ENCODE measurements around the gene APOC4.
A peak's percentile ranks its signal among the peaks of the same experiment; 100 is the strongest.
"Not testable (repeated sequence)": the region's sequence is repeated elsewhere in the genome, so short reads cannot be mapped to it uniquely, and the experiment has no call there.

APOC4 gene

DNA sequence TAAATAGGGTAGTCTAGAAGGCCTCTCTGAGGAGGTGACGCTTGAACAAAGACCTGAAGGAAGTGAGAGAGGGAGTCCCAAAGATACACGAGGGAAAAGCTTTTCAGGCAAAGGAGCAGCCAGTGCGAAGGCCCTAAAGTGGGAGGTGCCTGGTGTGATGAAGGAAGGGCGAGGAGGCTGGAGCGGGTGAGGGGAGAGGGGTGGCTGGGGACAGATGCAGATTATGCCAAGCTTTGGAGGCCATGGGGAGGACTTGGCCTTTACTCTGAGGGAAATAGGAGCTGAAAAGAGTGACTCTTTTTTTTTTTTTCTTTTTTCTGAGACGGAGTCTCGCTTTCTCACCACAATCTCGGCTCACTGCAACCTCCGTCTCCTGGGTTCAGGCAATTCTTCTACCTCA, 16.1 kb downstream of the APOC4 start:
- no peak for DNase-seq (ENCODE audit: low read depth in 3 of 3)

DNA sequence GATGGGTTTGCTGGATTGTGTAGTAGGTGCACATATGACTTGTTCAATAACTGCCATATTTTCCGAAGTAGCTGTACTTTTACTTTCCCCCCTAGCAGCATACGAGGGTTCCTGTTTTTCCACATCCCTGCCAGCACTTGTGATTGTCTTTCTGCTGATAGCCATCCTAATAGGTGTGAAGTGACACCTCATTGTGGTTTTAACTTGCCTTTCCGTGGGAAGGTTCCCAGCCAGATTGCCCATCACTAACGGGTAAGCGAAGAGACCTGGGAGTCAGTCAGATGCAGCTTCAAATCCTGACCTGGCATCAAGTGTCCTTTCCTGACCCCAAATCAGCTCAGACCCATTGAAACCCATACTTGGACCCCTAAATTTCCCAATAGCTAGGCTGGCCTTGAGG, 17.7 kb downstream of the APOC4 start:
- DNase-seq (ENCODE audit: low read depth in 3 of 3), result no peak

DNA sequence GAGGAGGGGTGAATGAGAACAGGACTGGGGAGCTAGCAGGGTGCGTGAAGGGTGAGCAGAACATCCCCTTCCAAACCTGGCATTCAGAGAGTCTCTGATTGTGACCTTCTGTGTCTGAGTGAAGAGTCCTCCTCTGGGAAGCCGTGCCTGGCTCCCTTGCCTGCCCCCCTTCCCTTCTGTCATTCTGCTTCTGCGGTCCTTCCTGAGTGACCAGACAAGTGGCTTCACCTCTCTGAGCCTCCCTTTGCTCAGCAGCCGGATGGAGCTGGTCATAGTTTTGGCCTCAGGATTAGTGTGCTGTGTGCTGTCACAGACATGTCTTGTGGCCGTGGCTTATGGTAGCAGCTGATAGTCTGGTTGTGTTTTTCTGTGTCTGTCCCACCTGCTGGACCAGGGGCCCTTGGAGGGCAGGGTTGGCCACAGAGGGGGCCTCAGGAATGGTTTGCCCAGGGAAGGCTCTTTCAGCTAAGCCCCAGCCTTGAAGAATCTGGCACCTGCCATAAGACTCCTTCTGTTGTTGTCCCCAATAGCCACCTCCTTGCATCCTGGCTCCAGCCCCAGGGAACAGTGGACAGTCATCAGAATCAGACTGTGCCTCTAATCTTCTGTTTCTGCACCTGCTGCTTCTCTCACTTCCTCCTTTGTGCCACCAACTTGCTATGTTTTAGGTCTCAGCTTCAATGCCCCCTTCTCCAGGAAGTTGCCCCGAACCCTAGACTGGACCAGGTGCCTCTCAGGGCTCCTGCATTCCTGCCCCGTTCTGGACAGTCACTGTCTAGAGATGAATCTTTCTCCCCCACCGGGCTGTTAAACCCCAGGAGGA, 19.1 kb downstream of the APOC4 start:
- no peak for DNase-seq (ENCODE audit: low read depth in 3 of 3)

DNA sequence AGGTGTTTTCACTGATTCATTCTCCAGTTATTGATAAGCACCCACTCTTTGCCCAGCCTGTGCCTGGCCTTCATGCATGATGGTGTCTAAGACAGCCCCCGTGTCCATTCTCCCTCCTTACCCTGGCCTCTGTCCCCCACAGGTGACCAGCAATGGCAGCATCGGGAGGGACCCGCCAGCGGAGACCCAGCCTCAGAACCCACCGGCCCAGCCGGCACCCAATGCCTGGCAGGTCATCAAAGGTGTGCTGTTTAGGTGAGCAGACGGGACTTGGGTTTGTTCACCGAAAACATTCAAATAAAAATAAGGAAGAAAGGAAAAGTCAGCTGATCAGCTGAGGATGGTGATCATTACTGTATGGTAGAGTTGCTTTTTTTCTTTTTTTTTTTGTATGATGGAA, 19.8 kb downstream of the APOC4 start:
- DNase-seq (ENCODE audit: low read depth in 3 of 3), result no peak

DNA sequence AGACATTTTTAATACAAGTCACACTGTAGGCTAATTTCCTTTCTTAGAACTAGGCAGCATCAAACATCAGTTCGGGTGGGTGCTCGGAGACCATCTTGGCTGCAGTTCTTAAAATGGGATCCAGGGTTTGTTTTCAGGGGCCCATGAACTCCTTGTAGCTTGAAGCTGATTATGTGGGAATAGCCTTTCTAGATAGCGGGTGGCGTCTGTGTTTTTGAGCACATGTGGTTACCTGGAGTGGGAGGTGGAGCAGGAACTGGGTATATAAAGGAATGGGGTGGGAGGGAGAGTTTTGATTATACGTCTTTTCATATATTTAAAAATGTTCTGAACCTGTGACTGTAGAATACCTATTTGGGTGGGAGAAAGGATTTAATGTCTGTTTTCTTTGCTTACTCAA, 26.1 kb downstream of the APOC4 start:
- DNase-seq (ENCODE audit: low read depth in 3 of 3), result no peak

DNA sequence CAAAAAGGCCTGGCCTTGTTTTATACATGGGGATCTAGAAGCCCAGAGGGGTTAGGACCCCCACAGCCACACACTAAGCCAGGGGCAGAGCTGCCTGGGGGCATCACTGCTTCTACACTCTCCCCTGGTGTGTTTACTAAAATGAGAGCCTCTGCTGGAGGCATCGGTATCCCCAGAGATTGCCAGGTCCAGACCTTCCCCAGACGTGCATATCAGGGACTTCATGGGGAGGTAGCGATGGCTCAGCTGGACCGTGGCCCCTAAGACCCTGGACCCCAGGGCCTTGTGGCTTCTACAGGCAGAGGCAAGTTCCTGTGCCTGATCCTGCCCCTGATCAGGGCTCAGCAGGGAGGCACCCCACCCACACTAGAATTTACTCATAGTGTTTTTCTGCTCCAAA, 26.6 kb downstream of the APOC4 start:
- no peak for DNase-seq (ENCODE audit: low read depth in 3 of 3)

DNA sequence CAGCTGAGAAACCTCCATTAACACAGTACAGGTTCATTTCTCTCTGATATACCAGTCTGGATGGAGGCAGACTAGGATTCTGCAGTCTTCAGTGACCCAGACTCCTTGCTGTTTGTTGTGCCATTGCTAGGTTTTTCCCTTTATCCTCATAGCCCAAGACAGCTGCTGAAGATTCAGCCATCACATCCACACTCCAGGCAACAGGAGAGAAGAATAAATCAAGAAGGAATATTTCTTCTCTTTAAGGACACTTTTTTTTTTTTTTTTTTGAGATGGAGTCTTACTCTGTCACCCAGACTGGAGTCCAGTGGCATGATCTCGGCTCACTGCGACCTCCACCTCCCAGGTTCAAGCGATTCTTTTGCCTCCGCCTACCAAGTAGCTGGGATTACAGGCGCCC, 27.4 kb downstream of the APOC4 start:
- no peak for DNase-seq (ENCODE audit: low read depth in 3 of 3)

DNA sequence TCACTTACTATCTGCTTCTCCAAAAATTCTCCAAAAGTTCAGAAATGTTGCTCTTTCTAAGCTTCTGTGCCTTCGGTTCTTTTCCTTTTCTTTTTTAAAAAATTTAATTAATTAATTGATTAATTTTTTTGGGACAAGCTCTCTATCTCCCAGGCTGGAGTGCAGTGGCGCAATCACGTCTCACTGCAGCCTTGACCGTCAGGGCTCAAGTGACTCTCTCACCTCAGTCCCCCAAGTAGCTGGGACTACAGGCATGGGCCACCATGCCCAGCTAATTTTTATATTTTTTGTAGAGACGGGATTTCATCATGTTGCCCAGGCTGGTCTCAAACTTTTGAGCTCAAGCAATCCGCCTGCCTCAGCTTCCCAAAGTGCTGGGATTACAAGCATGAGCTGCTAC, 29.4 kb downstream of the APOC4 start:
- not testable (repeated sequence) for DNase-seq (ENCODE audit: low read depth in 3 of 3)

DNA sequence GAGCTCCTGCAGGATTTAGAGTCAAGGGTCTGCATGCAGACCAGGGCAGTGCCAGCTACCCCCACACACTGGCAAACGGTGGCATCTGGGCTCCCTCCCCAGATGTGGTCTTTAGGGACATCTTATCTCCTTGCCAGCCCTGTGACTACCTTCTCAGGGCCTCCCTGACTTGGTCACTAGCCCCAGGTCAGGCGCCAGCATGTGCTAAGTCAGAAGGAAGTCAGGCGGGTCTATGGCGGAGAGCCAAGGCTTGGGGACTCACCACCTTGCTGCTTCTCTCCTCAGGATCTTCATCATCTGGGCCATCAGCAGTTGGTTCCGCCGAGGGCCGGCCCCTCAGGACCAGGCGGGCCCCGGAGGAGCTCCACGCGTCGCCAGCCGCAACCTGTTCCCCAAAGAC, 30.8 kb downstream of the APOC4 start:
- DNase-seq (ENCODE audit: low read depth in 3 of 3), result no peak

DNA sequence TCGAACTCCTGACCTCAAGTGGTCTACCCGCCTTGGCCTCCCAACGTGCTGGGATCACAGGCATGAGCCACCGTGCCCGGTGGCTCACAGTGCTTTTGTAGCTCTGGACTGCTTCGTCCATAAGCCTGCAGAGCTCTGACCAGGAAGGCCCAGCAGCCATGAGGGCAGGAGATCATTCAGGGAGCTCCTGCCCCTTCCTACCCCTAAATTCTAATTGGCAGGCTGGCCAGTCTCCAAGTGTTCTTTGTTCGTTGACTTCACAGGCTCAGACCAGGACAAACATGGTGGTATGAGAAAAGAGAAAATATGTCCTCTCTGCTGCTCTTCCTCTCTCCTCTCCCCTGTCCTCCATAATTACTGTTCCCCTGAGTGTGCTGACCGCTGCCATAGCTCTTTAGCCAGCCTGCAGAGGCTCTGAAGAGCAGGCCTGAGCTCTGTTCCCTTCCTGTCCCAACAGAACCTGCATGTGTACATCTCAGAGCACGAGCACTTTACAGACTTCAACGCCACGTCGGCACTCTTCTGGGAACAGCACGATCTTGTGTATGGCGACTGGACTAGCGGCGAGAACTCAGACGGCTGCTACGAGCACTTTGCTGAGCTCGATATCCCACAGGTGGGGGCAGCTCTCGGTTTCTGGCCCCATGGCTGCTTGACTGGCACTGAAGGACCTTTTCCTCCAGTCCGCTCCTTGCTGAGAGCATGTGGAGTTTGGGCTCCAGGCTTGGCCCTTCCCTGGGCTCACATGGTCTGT, 32.1 kb downstream of the APOC4 start:
- DNase-seq (ENCODE audit: low read depth in 3 of 3), result no peak

DNA sequence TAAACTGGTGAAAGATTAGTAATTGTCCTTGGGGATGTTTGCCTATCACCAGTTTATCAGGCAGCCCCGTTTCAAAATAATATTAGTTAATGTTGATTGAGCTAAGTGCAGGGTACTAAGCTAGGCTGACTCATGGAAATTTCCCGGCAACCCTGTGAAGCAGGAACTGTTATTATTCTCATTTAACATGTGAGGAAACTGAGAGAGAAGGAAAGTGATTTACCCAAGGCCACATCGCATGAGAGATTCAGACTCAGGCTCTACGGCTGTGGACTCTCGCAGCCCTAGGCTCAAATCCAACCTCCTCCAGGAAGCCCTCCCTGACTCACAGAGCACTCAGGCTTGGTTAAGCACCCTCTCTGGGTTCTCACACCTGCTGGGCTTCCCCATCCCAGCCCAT, 32.8 kb downstream of the APOC4 start:
- no peak for DNase-seq (ENCODE audit: low read depth in 3 of 3)

DNA sequence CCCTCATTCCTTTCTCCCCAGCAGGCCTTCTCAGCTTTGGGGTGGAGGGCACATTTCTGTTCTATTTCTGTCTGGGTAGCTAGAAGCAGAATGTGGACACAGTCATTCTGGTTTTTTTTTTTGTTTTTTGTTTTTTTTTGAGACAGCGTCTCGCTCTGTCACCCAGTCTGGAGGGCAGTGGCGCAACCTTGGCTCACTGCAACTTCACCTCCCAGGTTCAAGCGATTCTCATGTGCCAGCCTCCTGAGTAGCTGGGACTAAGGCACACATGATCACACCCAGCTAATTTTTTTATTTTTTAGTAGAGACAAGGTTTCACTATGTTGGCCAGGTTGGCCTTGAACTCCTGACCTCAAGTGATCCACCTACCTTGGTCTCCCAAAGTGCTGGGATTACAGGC, 33.4 kb downstream of the APOC4 start:
- no peak for DNase-seq (ENCODE audit: low read depth in 3 of 3)

DNA sequence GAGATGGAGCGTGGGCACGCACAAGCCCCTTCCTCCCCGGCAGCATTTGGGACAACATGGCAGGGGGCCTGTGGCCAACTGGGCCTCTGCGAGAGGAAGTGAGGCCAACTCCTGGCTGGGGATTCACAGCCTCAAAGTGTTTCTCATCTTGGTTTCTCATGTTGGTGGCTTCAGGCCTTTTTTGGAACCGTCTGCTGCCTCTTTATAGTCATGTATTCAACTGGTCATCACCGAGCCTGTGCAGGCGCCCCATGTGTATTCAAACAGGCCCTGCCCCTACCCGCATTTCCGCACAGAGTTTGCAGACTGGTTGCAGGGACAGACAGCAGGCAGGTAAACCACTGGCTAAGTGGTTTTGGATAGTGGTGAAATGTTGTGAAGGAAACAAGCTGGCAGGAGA, 42.0 kb downstream of the APOC4 start:
- DNase-seq (ENCODE audit: low read depth in 3 of 3), result no peak

DNA sequence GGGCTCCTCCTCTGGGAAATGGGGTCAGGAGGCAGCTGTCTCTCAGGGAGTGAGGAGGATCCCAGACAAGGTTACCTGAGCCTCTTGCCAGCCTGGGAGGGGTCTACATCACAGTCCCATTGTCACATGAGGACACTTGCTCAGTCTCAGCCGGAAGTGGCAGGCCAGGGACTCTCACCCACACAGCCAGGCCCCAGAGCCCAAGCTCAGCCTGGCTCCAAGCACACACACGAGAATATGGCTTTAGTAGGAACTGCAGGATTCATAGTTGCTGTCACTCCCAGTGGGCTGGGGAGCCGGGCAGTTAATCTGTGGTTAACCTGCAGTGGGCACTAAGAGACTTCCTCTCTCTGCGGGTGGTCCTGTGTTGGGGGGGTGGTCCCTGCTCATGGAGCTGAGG, 43.4 kb downstream of the APOC4 start:
- no peak for DNase-seq (ENCODE audit: low read depth in 3 of 3)

DNA sequence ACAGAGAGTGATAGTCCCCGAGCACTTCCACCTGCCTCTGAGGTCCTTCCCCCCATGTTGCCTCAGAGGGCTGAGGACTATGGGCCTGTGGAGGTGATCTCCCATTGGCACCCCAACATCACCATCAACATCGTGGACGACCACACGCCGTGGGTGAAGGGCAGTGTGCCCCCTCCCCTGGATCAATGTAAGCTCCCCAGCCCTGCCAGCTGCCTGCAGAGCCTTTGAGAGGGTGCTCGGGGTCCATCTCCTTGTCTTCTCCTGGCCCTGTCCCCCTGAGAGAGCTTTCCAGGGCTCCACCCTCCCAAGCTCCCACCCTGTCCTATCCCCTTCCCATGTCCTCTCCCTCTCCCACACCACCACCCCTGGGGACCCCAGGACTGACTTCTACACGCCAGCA, 44.4 kb downstream of the APOC4 start:
- no peak for DNase-seq (ENCODE audit: low read depth in 3 of 3)

DNA sequence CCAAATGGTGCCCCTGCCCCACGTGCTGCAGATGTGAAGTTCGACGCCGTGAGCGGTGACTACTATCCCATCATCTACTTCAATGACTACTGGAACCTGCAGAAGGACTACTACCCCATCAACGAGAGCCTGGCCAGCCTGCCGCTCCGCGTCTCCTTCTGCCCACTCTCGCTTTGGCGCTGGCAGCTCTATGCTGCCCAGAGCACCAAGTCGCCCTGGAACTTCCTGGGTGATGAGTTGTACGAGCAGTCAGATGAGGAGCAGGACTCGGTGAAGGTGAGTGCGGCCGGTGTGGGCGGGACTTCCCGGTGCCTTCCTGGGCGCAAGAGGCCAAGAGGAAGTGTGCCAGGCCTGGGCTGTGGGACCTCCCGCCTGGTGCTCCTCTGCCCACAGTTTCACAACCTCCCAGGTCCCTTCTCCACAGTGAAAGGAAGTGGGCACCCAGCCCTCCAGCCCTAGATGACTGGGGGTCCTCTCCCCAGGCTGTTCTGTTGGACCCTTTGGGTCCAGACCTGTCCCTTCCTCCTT, 45.2 kb downstream of the APOC4 start:
- no peak for DNase-seq (ENCODE audit: low read depth in 3 of 3)

DNA sequence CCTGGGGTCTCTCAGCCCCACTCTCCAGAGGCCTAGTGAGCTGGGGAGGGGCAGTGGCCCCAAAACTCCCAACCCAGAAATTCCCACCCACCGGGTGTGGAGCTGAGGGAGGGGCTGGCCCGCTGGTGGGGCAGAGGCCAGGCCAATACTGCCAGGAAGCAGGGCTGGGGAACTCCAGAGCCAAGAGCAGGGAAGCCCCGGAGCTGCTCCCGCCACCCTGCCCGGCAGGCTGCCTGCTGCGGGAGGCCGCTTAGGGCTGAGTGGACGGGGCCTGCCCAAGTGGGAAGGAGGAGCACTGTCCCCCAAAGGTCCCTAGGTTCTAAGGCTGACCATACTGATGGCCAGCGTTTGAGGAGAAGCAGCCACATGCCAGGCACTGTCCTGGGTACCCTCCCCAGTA, 46.2 kb downstream of the APOC4 start:
- DNase-seq (ENCODE audit: low read depth in 3 of 3), result no peak

DNA sequence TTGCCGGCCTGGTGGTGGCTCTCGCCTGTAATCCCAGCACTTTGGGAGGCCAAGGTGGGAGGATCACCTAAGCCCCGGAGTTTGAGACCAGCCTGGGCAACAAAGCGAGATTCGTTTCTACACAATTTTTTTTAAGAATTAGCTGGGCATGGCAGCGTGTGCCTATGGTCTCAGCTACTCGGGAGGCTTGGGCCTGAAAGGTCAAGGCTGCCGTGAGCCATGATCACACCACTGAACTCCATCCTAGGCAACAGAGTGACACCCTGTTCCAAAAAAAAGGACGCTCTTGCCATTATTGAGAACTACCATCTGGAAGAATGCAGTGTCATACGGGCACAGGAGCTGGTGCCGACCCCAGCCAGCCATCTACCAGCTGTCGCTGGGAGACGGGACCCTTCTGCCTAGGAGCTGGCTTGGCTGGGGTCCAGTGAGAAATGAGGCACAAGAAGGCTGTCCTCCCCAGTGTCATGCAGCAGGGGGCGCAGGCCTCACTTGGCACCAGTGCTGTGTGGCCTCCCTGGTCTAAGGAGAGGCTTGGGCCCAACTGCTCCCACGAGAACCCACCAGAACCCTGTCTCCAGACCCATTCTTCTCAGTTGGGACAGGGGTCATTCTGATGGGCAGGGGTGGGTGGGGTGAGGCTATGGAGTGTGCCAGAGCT, 47.0 kb downstream of the APOC4 start:
- peak; percentile 31 to 58 (median 54) for DNase-seq (ENCODE audit: low read depth in 3 of 3)

DNA sequence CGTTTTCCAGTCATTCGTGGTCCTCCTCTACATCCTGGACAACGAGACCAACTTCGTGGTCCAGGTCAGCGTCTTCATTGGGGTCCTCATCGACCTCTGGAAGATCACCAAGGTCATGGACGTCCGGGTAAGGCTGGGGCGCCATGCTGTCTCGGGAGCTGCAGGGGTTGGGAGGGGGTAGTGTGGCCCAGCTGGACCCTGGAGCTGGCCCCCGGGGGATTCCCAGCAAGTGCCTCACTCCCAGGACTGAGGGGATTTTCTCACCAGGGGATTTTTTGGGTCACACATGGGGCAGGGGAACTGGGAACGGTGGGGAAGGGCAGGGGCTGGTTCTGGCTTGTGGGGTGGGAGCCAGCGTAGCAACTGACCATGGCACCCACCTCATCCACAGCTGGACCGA, 48.4 kb downstream of the APOC4 start:
- DNase-seq (ENCODE audit: low read depth in 3 of 3), result no peak

DNA sequence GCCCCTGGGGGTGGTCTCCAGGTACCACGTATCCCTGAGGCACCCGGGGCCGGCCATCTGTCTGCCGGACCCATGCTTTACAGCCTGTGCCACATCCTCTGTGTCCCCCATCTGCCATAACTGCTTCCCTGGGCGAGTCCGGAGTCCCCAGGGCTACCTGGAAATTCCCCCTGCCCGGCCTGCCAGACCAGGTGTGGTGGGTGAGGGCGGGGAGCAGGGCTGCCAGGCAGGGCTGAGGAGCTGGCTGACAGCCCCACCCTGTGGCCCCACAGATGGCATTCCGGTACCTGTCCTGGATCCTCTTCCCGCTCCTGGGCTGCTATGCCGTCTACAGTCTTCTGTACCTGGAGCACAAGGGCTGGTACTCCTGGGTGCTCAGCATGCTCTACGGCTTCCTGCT, 48.9 kb downstream of the APOC4 start:
- no peak for DNase-seq (ENCODE audit: low read depth in 3 of 3)

DNA sequence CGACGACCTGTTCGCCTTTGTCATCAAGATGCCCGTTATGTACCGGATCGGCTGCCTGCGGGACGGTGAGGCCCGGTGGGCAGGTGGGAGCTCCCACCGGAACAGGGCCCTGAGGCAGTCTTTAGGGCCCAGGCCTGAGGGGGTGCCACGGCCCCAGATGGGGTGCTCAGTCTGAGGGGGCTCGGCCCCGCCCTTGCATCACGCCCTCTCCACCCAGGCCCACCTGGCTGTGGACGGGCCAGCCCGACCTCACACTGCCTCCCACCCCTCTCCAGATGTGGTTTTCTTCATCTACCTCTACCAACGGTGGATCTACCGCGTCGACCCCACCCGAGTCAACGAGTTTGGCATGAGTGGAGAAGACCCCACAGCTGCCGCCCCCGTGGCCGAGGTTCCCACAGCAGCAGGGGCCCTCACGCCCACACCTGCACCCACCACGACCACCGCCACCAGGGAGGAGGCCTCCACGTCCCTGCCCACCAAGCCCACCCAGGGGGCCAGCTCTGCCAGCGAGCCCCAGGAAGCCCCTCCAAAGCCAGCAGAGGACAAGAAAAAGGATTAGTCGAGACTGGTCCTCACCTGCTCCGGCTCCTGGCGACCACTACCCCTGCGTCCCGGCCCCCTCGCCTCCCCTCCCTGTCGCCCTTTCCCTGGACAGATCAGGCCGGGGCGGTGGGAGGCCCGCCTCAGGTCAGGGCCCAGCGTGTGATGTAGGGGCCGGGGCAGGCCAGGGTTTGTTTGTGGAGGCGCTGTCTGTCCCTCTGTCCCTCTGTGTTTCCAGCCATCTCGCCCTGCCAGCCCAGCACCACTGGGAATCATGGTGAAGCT, 50.5 kb downstream of the APOC4 start:
- DNase-seq (ENCODE audit: low read depth in 3 of 3), result no peak

DNA sequence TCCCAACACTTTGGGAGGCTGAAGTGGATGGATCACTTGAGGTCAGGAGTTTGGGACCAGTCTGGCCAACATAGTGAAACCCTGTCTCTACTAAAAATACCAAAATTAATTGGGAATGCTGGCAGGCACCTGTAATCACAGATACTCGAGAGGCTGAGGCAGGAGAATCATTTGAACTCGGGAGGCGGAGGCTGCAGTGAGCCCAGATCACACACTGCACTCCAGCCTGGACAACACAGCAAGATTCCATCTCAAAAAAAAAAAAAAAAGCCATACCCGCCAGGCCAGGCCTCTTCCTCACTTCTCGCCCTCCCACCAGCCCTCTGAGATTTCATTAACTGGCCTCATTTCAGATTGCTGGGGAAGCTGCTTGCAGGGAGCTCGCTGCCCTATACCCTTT, 51.5 kb downstream of the APOC4 start:
- DNase-seq (ENCODE audit: low read depth in 3 of 3), result no peak
